ENCODE results near the gene RP2.

Gene RP2

GRCh38 chrX:46844913-46845312, 8.1 kb downstream of the RP2 start:
- DNase-seq (ENCODE audit: low read depth) = no peak

GRCh38 chrX:46849933-46850332, 13.1 kb downstream of the RP2 start:
- DNase-seq (ENCODE audit: low read depth) = no peak

- no peak for DNase-seq (ENCODE audit: low read depth)
Observed at GRCh38 chrX:46850771-46851170, 13.9 kb downstream of the RP2 start.

GRCh38 chrX:46856483-46856882, 19.6 kb downstream of the RP2 start:
- no peak for DNase-seq (ENCODE audit: low read depth)

GRCh38 chrX:46860557-46860956, 23.7 kb downstream of the RP2 start:
- DNase-seq (ENCODE audit: low read depth) = no peak

DNA sequence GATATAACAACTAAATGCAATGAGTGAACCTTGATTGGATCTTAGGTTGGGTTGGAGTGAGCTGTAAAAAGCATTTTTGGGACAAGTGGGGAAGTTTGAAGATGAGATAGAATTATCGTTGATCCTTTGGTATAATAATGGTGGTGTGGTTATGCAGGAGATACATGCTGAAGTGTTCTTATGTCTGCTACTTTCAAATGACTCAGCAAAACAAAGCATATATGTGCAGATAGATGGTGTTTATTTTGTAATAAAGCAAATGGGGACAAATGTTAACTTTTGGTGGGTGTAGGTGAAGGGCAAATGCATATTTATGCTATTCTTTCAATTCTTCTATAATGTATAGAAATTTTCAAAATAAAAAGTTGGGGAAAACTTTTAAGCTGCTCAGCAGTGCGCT, 26.2 kb downstream of the RP2 start:
- no peak for DNase-seq (ENCODE audit: low read depth)

- no peak for DNase-seq (ENCODE audit: low read depth)
Observed at GRCh38 chrX:46864606-46865005, 27.8 kb downstream of the RP2 start.

- DNase-seq (ENCODE audit: low read depth) = peak; percentile 10
Observed at GRCh38 chrX:46865281-46865680, 28.4 kb downstream of the RP2 start.

- no peak for DNase-seq (ENCODE audit: low read depth)
Observed at GRCh38 chrX:46866726-46867125, 29.9 kb downstream of the RP2 start.

DNA sequence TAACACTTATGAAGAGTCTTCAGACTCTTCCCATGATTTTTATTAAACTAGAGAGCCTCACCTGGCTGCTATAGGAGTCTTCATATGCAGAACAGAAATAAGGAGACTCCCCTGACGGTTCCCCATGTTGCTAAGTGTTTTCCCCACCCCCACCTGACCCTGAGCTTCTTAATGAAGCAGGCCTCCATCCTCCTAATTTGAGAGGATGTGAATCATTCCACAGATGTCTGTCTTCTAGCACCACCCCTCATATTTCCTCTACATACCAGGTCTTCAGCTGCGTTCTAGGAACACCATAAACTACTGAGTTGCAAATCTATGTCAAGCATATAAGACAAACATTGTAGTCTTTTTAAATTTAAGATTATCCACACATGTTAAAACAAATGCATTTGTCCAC, 36.9 kb downstream of the RP2 start:
- DNase-seq (ENCODE audit: low read depth) = no peak

DNA sequence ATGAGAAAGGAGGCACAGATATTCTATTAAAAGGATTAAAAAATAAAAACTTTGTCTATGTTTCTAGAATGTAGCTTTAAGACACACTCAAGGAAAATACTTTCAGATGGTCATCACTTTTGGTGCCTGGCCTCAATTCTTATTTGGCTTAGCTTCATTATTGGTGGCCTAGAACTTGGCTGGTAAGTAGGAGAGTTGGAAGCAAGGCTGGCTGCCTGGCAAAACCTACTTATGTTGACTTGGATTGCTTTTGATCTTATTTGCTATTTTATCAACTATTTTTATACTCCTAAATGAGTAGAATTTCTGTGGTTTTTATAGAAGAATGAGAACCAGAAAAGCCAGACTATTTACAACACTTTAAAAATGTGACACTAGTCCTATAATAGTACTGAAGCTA, 40.1 kb downstream of the RP2 start:
- DNase-seq (ENCODE audit: low read depth) = no peak

- DNase-seq (ENCODE audit: low read depth) = no peak
Observed at GRCh38 chrX:46882266-46882665, 45.4 kb downstream of the RP2 start.

DNA sequence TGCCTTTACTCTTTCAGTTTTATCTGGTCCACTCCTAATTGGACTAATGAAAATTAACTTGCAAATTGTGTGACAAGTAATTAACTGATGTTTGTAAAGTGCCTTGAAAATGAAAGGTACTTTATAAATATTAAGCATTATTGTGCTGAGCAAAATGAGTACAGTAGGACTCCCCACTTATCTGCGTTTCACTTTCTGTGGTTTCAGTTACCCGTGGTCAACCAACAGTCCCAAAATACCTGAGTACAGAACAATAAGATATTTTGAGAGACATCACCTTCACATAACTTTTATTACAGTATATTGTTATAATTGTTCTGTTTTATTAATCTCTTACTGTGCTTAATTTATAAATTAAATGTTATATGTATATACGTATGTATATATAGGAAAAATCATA, 48.0 kb downstream of the RP2 start:
- DNase-seq (ENCODE audit: low read depth) = no peak

- DNase-seq (ENCODE audit: low read depth) = no peak
Observed at GRCh38 chrX:46898207-46898606, 61.4 kb downstream of the RP2 start.

GRCh38 chrX:46903458-46904242, 66.8 kb downstream of the RP2 start:
- DNase-seq (ENCODE audit: low read depth) = peak; percentile 40

DNA sequence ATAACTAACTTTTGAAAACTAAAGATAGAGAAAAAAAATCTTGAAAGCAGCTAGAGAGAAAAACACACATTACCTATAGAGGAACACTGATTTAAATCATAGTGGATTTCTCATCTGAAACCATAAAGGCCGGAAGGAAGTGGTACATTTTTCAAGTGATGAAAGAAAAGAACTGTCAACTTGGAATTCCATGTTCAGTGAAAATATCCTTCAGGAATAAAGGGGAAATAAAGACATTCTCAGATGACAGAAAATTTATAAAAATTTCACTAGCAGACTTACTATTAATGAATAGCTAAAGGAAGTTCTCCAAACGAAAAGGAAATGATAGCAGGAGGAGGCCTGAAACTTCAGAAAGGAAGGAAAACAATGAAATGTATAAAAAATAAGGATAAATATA, 67.8 kb downstream of the RP2 start:
- DNase-seq (ENCODE audit: low read depth) = no peak

- no peak for DNase-seq (ENCODE audit: low read depth)
Observed at GRCh38 chrX:46910415-46910814, 73.6 kb downstream of the RP2 start.

- DNase-seq (ENCODE audit: low read depth) = no peak
Observed at GRCh38 chrX:46912098-46912602, 75.3 kb downstream of the RP2 start, which contains the start of gene JADE3. Gene JADE3 (plus strand): TSS chrX:46912421. CDS start chrX:46984895, 72,474 bp downstream.

- DNase-seq (ENCODE audit: low read depth) = no peak
Observed at GRCh38 chrX:46912603-46913491, 76.0 kb downstream of the RP2 start.

GRCh38 chrX:46913667-46914066, 76.8 kb downstream of the RP2 start:
- DNase-seq (ENCODE audit: low read depth) = no peak

- DNase-seq (ENCODE audit: low read depth) = no peak
Observed at GRCh38 chrX:46916273-46916672, 79.4 kb downstream of the RP2 start.

DNA sequence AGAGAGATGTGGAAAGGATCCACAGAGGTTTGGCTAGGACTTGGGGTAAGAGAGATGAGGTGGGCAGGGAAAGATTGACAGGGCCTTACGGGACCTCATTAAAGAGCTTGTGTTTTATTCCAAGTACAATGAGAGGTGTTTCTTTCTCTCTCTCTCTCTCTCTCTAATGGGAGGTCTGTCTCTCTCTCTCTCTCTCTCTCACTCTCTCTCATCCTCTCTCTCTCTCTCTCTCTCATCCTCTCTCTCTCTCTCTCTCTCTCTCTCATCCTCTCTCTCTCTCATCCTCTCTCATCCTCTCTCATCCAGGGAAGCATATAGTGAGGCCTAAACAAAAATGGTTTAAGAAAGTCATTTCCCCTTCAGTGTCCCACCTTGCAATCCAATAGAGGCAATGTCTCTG, 80.8 kb downstream of the RP2 start:
- DNase-seq (ENCODE audit: low read depth) = no peak

DNA sequence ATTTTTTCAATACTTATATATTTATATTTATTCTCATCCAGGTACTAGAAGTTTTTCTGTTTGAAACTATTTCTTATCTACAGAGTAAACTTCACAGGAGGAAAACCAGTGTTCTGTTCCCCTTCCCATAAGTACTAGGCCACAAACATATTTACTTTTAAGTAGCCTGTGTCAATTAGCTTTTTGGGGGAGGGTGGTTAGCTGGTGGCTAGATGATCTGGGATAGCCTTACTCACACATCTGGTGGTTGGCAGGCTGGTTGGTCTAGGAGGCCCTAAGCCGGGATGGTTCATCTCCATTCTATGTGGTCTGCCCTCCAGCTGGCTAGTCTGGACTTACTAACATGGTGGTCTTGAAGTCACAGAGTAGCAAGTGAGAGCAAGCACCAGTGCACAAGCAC, 81.6 kb downstream of the RP2 start:
- DNase-seq (ENCODE audit: low read depth) = no peak

All from GM04504 (cell line).